AG04449 (cell line): ENCODE measurements around the gene CPTP.

Source experiments
- CTCF ChIA-PET: fragments of 350-600 bp; formaldehyde crosslinking; extraction: SDS; loops from one replicate; lab custom pipeline; 2021; ENCODE audit warnings: antibody characterized with exemption; lab: Yijun Ruan, JAX
- POLR2A ChIA-PET: fragments of 400-600, 350-600 bp; formaldehyde crosslinking; extraction: SDS; loops from one replicate; lab custom pipeline; 2020; ENCODE audit warnings: antibody characterized with exemption, inconsistent platforms; lab: Yijun Ruan, JAX
- DNase-seq: peaks from one replicate; pipeline ENCODE4 v3.0.0-alpha.2; 2010; ENCODE audit warnings: low read depth, low spot score
- H3K4me3 ChIP-seq: 2 replicates; pipeline ENCODE4 v1.5.1; 2011; ENCODE audit warnings: low read depth, mild to moderate bottlenecking, control low read depth, low read length
- TF ChIP-seq, protein P1 (sequence below): IDR thresholded peaks from one replicate; pipeline ENCODE4 v1.5.1; 2011; ENCODE audit warnings: mild to moderate bottlenecking, moderate library complexity, low read length, control low read depth, inconsistent platforms; ENCODE audit not compliant: insufficient read depth; ENCODE audit errors: missing control alignments

Gene CPTP

DNA sequence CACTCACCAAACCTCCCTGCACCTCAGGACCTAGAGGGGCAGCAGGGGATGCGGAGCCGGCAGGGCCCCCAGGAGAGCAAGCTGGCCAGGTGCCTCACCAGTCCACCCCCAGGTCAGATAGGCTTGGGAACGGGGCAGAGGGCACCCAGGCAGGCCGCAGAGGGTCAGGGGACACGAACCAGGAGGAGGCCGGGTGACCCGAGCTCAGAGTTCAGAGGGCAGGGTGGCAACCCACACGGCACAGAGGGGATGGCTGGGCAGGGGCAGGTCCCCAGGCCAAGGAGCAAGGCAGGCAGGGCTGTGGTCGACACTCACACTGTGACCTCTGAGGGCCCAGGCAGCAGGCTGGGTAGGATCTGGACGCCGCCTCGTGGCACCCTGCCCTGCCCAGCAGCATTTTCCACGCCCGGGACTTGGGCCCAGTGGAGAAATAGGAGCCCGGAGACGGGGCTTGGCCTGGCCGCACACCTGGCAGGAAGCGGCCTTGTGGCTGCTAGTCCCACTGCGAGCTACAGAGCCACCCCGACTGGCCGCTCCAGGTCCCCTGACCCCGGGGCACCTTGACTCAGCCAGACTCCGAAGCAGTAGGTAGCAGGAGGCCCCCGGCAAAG, 19.3 kb downstream of the CPTP start:
- no peak for DNase-seq
- TF ChIP-seq, protein P1, sequence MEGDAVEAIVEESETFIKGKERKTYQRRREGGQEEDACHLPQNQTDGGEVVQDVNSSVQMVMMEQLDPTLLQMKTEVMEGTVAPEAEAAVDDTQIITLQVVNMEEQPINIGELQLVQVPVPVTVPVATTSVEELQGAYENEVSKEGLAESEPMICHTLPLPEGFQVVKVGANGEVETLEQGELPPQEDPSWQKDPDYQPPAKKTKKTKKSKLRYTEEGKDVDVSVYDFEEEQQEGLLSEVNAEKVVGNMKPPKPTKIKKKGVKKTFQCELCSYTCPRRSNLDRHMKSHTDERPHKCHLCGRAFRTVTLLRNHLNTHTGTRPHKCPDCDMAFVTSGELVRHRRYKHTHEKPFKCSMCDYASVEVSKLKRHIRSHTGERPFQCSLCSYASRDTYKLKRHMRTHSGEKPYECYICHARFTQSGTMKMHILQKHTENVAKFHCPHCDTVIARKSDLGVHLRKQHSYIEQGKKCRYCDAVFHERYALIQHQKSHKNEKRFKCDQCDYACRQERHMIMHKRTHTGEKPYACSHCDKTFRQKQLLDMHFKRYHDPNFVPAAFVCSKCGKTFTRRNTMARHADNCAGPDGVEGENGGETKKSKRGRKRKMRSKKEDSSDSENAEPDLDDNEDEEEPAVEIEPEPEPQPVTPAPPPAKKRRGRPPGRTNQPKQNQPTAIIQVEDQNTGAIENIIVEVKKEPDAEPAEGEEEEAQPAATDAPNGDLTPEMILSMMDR = no peak
- ChIA-PET POLR2A (interaction anchor here (0.6 to 1.3 kb wide), 5 partner anchors 8 to 323 kb away, joined by 3 read pairs; partner anchors contain the start of genes AURKAIP1 and MRPL20), CTCF (interaction anchor here (1.0 to 8.3 kb wide), 5 partner anchors 9 to 360 kb away, joined by 3 to 138 read pairs (median 4); partner anchors contain the start of gene AURKAIP1)
- H3K4me3 ChIP-seq = no peak overlapping the region

DNA sequence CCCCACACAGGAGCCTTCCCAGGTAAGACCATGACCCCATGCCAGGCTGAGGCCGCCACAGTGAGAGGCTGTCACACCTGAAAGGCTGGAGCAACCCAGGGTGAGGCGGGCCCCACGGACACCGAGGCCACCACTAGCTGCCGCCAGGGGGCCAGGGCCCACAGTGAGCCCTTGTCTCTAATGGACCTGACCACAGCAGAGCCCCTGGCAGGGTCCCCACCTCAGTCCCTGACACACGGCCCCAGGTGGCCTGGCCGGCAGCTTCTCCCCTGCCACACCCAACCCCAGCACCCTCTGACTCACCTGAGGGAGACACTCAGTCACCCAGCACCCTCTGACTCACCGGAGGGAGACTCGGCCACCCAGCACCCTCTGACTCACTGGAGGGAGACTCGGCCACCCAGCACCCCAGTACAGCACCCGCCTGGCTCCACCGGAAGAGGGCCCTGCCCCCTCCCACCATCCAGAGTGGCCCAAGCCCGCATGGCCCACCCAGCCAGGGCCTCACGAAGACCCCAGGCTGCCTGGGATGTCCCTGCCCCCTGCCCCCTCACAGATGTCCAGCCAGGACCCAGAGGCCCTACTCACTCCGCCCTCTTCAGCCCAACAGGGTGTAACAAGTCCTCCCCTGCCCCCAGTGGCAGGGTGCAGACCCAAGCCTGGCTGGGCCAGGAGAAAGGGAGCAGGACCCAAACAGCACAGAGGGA, 20.2 kb downstream of the CPTP start:
- DNase-seq = no peak
- peak overlapping the region; percentile 12; the same call in 1 of the 2 replicates for H3K4me3 ChIP-seq
- TF ChIP-seq, protein P1 = peak; percentile 49
- CTCF ChIA-PET = interaction anchor here (0.7 to 8.3 kb wide), 3 partner anchors 13 to 27 kb away, joined by 3 to 138 read pairs (median 4); partner anchors contain the start of gene AURKAIP1
- POLR2A ChIA-PET = interaction anchor here (0.6 to 1.3 kb wide), 4 partner anchors 16 to 324 kb away, joined by 3 read pairs; partner anchors contain the start of genes AURKAIP1 and MRPL20

DNA sequence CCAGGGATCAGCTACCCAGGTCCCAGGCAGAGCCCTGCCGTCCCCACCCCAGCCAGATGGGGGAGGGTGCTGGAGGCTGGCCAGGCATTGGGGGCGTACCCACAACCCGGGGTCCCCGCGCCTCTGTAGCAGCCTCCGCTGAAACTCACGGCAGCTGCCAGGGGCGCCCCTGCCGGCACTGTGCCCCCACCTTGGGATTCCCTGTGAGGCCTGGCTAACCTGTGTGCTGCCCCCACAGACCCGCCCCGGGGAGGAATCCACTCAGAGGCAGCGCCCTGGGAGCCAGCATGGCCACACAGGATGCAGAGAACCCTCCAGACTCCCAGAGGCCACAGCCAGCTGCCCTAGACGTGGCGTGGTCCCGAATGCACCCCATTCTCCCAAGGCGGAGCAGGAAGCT, 20.8 kb downstream of the CPTP start:
- ChIA-PET POLR2A (interaction anchor here (1.0 to 1.3 kb wide), 3 partner anchors 10 to 30 kb away, joined by 3 read pairs; partner anchors contain the start of gene AURKAIP1), CTCF (interaction anchor here (0.7 to 8.3 kb wide), 5 partner anchors 12 to 57 kb away, joined by 3 to 138 read pairs (median 3); partner anchors contain the start of gene AURKAIP1)
- DNase-seq = no peak
- H3K4me3 ChIP-seq = peak overlapping the region; percentile 12; the same call in 1 of the 2 replicates
- TF ChIP-seq, protein P1 = no peak

DNA sequence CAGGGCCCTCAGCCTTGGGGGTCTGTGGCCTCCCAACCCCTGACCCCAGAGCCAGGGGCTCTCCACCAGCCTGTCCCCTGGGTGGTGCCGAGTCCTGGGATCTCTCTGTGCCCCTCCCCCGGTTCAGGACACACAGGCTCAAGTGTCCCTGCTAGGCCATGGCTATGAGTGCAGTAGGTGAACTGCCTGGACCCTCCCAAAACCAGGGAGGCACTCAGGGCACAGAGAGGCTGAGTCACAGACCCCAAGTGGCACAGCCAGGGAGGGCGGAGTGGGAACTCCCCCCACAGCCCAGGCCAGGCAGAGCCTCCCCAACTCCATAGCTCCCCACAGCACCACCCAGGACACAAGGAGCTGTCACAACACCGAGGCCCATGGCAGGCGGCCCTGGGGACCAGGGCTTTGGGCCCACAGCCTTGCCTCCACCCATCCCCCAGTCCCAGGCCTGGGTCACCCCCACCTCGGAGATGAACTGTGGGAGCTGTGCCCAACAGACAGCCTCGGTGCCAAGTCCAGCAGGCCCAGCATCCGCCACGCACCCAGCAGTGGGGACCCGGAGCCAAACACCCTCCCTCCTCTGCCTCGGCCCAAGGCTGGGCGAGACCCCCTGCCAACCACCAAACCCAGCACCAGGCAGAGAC, 21.4 kb downstream of the CPTP start:
- CTCF ChIA-PET = interaction anchor here (0.7 to 8.3 kb wide), 8 partner anchors 11 to 224 kb away, joined by 3 to 138 read pairs (median 3); partner anchors contain the start of genes AURKAIP1 and CCNL2
- POLR2A ChIA-PET = interaction anchor here (1.0 to 1.2 kb wide), 2 partner anchors 9 to 12 kb away, joined by 3 read pairs; no protein-coding TSS in a partner anchor
- no peak overlapping the region for H3K4me3 ChIP-seq
- TF ChIP-seq, protein P1 = no peak
- no peak for DNase-seq

DNA sequence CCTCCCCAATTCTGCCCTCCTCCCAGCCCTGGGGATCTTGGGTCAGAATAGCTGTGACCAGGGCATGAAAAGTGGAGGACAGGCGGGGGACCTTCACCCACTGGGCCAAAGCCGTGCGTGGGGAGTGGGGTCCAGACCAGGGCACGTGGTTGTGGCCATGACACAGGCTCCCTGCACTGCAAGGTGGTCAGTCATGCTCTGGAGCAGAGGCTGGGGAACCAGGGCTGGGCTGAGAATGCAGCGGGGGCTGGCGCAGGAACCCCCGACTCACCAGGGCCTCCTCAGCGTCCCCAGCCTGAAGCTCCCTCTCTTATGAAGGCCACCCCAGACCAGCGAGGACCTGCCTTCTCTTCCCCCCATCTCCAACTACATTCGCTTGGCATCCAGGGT, 21.9 kb downstream of the CPTP start:
- 0 out of 2 replicates have a peak overlapping the region, but pooled peaks have one; percentile 18 for H3K4me3 ChIP-seq
- no peak for DNase-seq
- TF ChIP-seq, protein P1 = no peak
- CTCF ChIA-PET = interaction anchor here (0.8 to 8.3 kb wide), 7 partner anchors 16 to 224 kb away, joined by 3 to 138 read pairs (median 3); partner anchors contain the start of genes AURKAIP1 and CCNL2
- POLR2A ChIA-PET = interaction anchor here (1.0 to 1.2 kb wide), 2 partner anchors 9 to 12 kb away, joined by 3 read pairs; no protein-coding TSS in a partner anchor
